Measurements from ENCODE around the gene BEST1. TPM values are rescaled to one million over a fixed set of nuclear protein-coding genes. Genes with fewer than 3 reads are reported as not detected.

BEST1 gene
- polyA plus RNA-seq, 2 of the 4 experiments (the other 2 are of a cell fraction) = 1.2 to 1.9 TPM

DNA sequence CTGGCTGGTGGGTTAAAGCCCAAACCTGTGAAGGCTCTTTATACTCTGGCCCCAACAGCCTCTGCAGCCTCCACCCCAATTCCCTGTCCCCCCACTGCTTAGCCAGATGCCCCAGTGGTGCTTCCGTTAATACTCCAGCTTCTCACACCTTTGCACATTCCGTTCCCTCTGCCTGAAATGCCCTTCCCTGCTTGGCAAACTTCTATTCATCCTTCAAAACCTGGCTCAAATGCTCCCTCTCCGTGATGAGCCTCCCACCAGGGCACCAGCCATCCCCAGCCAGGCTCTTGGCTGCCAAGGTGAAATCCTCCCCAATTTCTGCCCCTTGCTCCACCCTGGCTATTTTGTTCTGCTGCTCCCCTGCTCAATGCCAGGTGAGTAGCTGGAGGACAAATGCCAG, 46.3 kb upstream of the BEST1 start:
- no peaks in the 10 kb centered on the region for H3K9me3 ChIP-seq
- H3K4me3 ChIP-seq = no peak overlapping the region
- no peak overlapping the region for H3K27ac ChIP-seq
- peaks cover 6% of the 10 kb centered on the region for H3K4me1 ChIP-seq
- TF ChIP-seq, protein P1, sequence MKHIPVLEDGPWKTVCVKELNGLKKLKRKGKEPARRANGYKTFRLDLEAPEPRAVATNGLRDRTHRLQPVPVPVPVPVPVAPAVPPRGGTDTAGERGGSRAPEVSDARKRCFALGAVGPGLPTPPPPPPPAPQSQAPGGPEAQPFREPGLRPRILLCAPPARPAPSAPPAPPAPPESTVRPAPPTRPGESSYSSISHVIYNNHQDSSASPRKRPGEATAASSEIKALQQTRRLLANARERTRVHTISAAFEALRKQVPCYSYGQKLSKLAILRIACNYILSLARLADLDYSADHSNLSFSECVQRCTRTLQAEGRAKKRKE (CRISPR knock-in tag; IDR thresholded peaks at IDR 0.05; ENCODE audit: low read depth) = no peak
- H3K4me2 ChIP-seq = no peak overlapping the region
- ChIA-PET POLR2A (no interaction called here), CTCF (interaction anchor here (0.9 to 19.8 kb wide), 14 partner anchors 8 to 203 kb away, joined by 3 to 565 read pairs (median 4); partner anchors contain the start of genes BEST1 and RAB3IL1)
- no peak for ATAC-seq
- no peak for DNase-seq (ENCODE audit: low read depth in 1 of 2, low spot score in 1 of 2)
- WGBS (ENCODE audit: missing lambda C conversion rate) = 81% methylated on average over 3 of the region's 3 CpGs
- FAIRE-seq = no peak

DNA sequence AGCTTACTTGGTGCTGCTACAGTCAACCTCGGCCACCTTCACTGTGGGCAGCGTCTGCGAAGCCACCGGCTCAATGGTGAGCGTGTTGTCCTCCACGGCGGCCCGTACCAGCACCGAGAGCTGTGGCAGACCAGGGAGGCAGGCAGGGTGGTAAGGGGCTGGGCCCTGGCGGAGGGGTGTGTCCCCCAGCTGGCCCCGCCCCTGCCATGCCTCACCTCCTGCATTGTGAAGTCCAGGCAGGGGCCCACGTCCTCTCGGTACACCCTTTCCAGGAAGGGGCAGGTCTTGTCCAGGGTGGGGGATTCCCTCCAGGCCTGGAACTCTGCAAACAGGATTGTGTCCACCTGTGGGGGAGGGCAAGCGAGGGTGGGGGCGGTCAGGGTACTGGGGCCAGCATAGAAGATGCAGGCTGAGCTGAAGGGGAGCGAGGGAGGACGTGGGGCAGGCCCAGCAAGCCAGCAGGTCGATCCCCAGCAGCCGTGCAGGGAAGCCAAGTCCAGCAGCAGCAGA, 45.6 kb upstream of the BEST1 start:
- WGBS (ENCODE audit: missing lambda C conversion rate) = 79% methylated on average over 15 of the region's 19 CpGs
- no peak for ATAC-seq

DNA sequence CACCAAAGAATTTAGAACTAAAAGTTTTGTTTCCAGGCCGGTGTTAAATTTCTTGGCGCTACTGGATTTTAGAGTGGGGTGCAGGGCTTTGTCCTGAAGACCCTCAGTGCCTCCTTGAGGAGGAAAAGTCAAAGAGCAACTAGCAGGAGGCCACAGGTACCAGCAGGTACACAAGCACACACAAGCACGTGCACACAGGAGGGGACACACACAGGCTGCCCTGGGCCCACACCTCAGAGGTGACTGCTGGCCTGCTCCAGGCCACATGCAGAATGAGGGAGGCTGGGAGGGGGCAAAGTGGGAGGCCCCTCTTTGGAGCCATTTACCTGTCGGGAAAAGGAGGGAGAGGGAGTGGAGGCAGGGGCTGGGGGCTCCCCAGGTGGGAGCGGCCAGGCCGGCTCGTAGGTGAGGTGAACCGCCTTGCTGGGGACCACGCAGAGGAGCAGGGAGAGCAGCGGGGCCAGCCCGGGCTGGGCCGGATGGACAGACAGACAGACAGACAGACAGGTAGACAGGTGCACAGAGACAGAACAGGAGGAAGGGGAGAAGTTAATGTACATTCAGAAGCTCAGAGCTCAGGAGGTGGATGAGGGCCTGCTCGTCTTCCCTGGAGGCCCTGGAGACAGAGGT, 45.0 kb upstream of the BEST1 start:
- TF ChIP-seq ZNF302 (CRISPR knock-in tag; IDR thresholded peaks at IDR 0.05) (no peak), CBX8 (IDR thresholded peaks at IDR 0.05) (no peak), ESRRA (IDR thresholded peaks at IDR 0.05; ENCODE audit: borderline replicate concordance, low read length) (no peak), PHF8 (IDR thresholded peaks at IDR 0.05; ENCODE audit: borderline replicate concordance, low read depth) (no peak)
- TF ChIP-seq, protein P2, sequence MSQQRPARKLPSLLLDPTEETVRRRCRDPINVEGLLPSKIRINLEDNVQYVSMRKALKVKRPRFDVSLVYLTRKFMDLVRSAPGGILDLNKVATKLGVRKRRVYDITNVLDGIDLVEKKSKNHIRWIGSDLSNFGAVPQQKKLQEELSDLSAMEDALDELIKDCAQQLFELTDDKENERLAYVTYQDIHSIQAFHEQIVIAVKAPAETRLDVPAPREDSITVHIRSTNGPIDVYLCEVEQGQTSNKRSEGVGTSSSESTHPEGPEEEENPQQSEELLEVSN (IDR thresholded peaks at IDR 0.05; ENCODE audit: borderline replicate concordance, low read depth) = no peak
- ChIA-PET CTCF (interaction anchor here (0.8 to 19.8 kb wide), 11 partner anchors 8 to 202 kb away, joined by 3 to 565 read pairs (median 4); partner anchors contain the start of gene BEST1), POLR2A (interaction anchor here (1.0 kb wide), 1 partner anchor 39 kb away, joined by 3 read pairs; no protein-coding TSS in a partner anchor)
- FAIRE-seq = no peak
- no peak overlapping the region for H3K27ac ChIP-seq
- H3K9me3 ChIP-seq = no peaks in the 10 kb centered on the region
- ATAC-seq = no peak
- no peaks in the 10 kb centered on the region for H3K4me1 ChIP-seq
- DNase-seq (ENCODE audit: low read depth in 1 of 2, low spot score in 1 of 2) = no peak
- H3K4me2 ChIP-seq = no peak overlapping the region
- 87% methylated on average over 13 of the region's 13 CpGs for WGBS (ENCODE audit: missing lambda C conversion rate)
- H3K4me3 ChIP-seq = no peak overlapping the region

More for the DNA sequence above, 45.6 kb upstream of the BEST1 start:
- ChIA-PET CTCF (interaction anchor here (0.8 to 19.8 kb wide), 12 partner anchors 9 to 202 kb away, joined by 3 to 565 read pairs (median 4); partner anchors contain the start of gene BEST1), POLR2A (no interaction called here)
- FAIRE-seq (no peak), DNase-seq (ENCODE audit: low read depth in 1 of 2, low spot score in 1 of 2) (no peak)
- H3K4me1 ChIP-seq = no peaks in the 10 kb centered on the region
- TF ChIP-seq, protein P2 (IDR thresholded peaks at IDR 0.05; ENCODE audit: borderline replicate concordance, low read depth) = no peak
- TF ChIP-seq, protein P3, sequence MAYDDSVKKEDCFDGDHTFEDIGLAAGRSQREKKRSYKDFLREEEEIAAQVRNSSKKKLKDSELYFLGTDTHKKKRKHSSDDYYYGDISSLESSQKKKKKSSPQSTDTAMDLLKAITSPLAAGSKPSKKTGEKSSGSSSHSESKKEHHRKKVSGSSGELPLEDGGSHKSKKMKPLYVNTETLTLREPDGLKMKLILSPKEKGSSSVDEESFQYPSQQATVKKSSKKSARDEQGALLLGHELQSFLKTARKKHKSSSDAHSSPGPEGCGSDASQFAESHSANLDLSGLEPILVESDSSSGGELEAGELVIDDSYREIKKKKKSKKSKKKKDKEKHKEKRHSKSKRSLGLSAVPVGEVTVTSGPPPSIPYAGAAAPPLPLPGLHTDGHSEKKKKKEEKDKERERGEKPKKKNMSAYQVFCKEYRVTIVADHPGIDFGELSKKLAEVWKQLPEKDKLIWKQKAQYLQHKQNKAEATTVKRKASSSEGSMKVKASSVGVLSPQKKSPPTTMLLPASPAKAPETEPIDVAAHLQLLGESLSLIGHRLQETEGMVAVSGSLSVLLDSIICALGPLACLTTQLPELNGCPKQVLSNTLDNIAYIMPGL (CRISPR knock-in tag; IDR thresholded peaks at IDR 0.05; ENCODE audit: borderline replicate concordance) = no peak
- TF ChIP-seq, protein P4, sequence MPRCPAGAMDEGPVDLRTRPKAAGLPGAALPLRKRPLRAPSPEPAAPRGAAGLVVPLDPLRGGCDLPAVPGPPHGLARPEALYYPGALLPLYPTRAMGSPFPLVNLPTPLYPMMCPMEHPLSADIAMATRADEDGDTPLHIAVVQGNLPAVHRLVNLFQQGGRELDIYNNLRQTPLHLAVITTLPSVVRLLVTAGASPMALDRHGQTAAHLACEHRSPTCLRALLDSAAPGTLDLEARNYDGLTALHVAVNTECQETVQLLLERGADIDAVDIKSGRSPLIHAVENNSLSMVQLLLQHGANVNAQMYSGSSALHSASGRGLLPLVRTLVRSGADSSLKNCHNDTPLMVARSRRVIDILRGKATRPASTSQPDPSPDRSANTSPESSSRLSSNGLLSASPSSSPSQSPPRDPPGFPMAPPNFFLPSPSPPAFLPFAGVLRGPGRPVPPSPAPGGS (IDR thresholded peaks at IDR 0.05) = no peak
- no peak for TF ChIP-seq SREBF2 (IDR thresholded peaks at IDR 0.05)
- no peak for TF ChIP-seq FOSL2 (IDR thresholded peaks at IDR 0.05)
- TF ChIP-seq FOSL2 (CRISPR knock-in tag; IDR thresholded peaks at IDR 0.05) = no peak
- no peak for TF ChIP-seq KDM5A (IDR thresholded peaks at IDR 0.05)
- no peak for TF ChIP-seq NPAS2 (CRISPR knock-in tag; IDR thresholded peaks at IDR 0.05; ENCODE audit: borderline replicate concordance)
- TF ChIP-seq ESRRA (IDR thresholded peaks at IDR 0.05; ENCODE audit: borderline replicate concordance, low read length) = no peak
- no peak for TF ChIP-seq KDM1A (IDR thresholded peaks at IDR 0.05; ENCODE audit: low read depth)
- no peak for TF ChIP-seq JUNB (IDR thresholded peaks at IDR 0.05)
- no peak overlapping the region for H3K4me2 ChIP-seq
- H3K27ac ChIP-seq = no peak overlapping the region
- no peak overlapping the region for H3K4me3 ChIP-seq
- H3K9me3 ChIP-seq = no peaks in the 10 kb centered on the region

All from A549 (cell line).